T-helper 22 cell (primary cell): ENCODE measurements around the gene SRBD1.
A peak's percentile ranks its signal among the peaks of the same experiment; 100 is the strongest.

Source experiments
- DNase-seq: peaks from one replicate; pipeline ENCODE4 v3.0.0-alpha.2; 2020; ENCODE audit warnings: low read depth

Gene SRBD1

GRCh38 chr2:45611020-45611859, at the start of gene SRBD1:
TSS of gene SRBD1 (minus strand) at chr2:45611267. CDS start at chr2:45605441, 5,826 bp downstream.
- peak; percentile 69 for DNase-seq

GRCh38 chr2:45654250-45654649, 43.2 kb upstream of the SRBD1 start:
- no peak for DNase-seq

GRCh38 chr2:45653122-45653913, 42.3 kb upstream of the SRBD1 start:
- no peak for DNase-seq

- DNase-seq: no peak
Observed at GRCh38 chr2:45652090-45653031, 41.3 kb upstream of the SRBD1 start.

GRCh38 chr2:45651415-45652089, 40.5 kb upstream of the SRBD1 start, which contains the start of gene PRKCE:
TSS of gene PRKCE (plus strand) at chr2:45651675.
- DNase-seq: no peak

GRCh38 chr2:45650851-45651414, 39.9 kb upstream of the SRBD1 start:
- peak; percentile 90 for DNase-seq

GRCh38 chr2:45649858-45650811, 39.1 kb upstream of the SRBD1 start:
- peak; percentile 24 for DNase-seq

GRCh38 chr2:45649462-45649857, 38.4 kb upstream of the SRBD1 start:
- no peak for DNase-seq

- no peak for DNase-seq
Observed at GRCh38 chr2:45648636-45649035, 37.6 kb upstream of the SRBD1 start.

GRCh38 chr2:45647986-45648520, 37.0 kb upstream of the SRBD1 start:
- no peak for DNase-seq

GRCh38 chr2:45647356-45647755, 36.3 kb upstream of the SRBD1 start:
- no peak for DNase-seq

GRCh38 chr2:45646289-45646688, 35.2 kb upstream of the SRBD1 start:
- no peak for DNase-seq

- DNase-seq: peak; percentile 25
Observed at GRCh38 chr2:45643543-45644542, 32.8 kb upstream of the SRBD1 start.

GRCh38 chr2:45643095-45643494, 32.0 kb upstream of the SRBD1 start:
- DNase-seq: no peak

- DNase-seq: no peak
Observed at GRCh38 chr2:45640576-45640975, 29.5 kb upstream of the SRBD1 start.

- no peak for DNase-seq
Observed at GRCh38 chr2:45637440-45637839, 26.4 kb upstream of the SRBD1 start.

GRCh38 chr2:45636008-45636407, 24.9 kb upstream of the SRBD1 start:
- DNase-seq: no peak

- DNase-seq: no peak
Observed at GRCh38 chr2:45634223-45634622, 23.2 kb upstream of the SRBD1 start.
